ENCODE data around the gene TSPAN2.

Gene TSPAN2

GRCh38 chr1:115089420-115090185 lies at the start of gene TSPAN2:
TSS of gene TSPAN2 (minus strand) at chr1:115089503. CDS start at chr1:115089432, 71 bp downstream.
- no peak for DNase-seq

GRCh38 chr1:115138973-115139372 lies 49.7 kb upstream of the TSPAN2 start:
- DNase-seq, result peak; percentile 81

- no peak for DNase-seq
These were observed 49.0 kb upstream of the TSPAN2 start for GRCh38 chr1:115138271-115138670.

- DNase-seq, result no peak
These were observed 47.9 kb upstream of the TSPAN2 start for GRCh38 chr1:115137191-115137590.

GRCh38 chr1:115136706-115137105 lies 47.4 kb upstream of the TSPAN2 start:
- DNase-seq, result no peak

- no peak for DNase-seq
These were observed 46.8 kb upstream of the TSPAN2 start for GRCh38 chr1:115136106-115136505.

- no peak for DNase-seq
These were observed 46.4 kb upstream of the TSPAN2 start for GRCh38 chr1:115135681-115136080.

- DNase-seq, result no peak
These were observed 45.7 kb upstream of the TSPAN2 start for GRCh38 chr1:115134850-115135480.

GRCh38 chr1:115134231-115134630 lies 44.9 kb upstream of the TSPAN2 start:
- no peak for DNase-seq

- DNase-seq, result no peak
These were observed 44.1 kb upstream of the TSPAN2 start for GRCh38 chr1:115133440-115133839.

GRCh38 chr1:115130786-115131185 lies 41.5 kb upstream of the TSPAN2 start:
- no peak for DNase-seq

- DNase-seq, result no peak
These were observed 39.9 kb upstream of the TSPAN2 start for GRCh38 chr1:115129071-115129640.

GRCh38 chr1:115127539-115127938 lies 38.2 kb upstream of the TSPAN2 start:
- DNase-seq, result no peak

- no peak for DNase-seq
These were observed 37.2 kb upstream of the TSPAN2 start for GRCh38 chr1:115126516-115126915.

GRCh38 chr1:115123116-115123515 lies 33.8 kb upstream of the TSPAN2 start:
- DNase-seq, result no peak

GRCh38 chr1:115121793-115122192 lies 32.5 kb upstream of the TSPAN2 start:
- no peak for DNase-seq

GRCh38 chr1:115120296-115120695 lies 31.0 kb upstream of the TSPAN2 start:
- DNase-seq, result no peak

- no peak for DNase-seq
These were observed 29.3 kb upstream of the TSPAN2 start for GRCh38 chr1:115118611-115119010.

- DNase-seq, result no peak
These were observed 28.8 kb upstream of the TSPAN2 start for GRCh38 chr1:115118086-115118485.

- DNase-seq, result no peak
These were observed 28.0 kb upstream of the TSPAN2 start for GRCh38 chr1:115117298-115117697.

- no peak for DNase-seq
These were observed 27.2 kb upstream of the TSPAN2 start for GRCh38 chr1:115116512-115116911.

GRCh38 chr1:115115521-115116161 lies 26.3 kb upstream of the TSPAN2 start:
- DNase-seq, result no peak

- DNase-seq, result no peak
These were observed 25.0 kb upstream of the TSPAN2 start for GRCh38 chr1:115114308-115114707.

- DNase-seq, result no peak
These were observed 24.5 kb upstream of the TSPAN2 start for GRCh38 chr1:115113766-115114165.
